GM12801 (cell line): ENCODE data around the gene PPP4R4.

ENCODE experiments used
- TF ChIP-seq, protein P1 (sequence below): IDR thresholded peaks from one replicate; pipeline ENCODE4 v1.5.1; 2011; ENCODE audit warnings: control low read depth; ENCODE audit not compliant: insufficient read length; ENCODE audit errors: extremely low read depth

PPP4R4 gene

DNA sequence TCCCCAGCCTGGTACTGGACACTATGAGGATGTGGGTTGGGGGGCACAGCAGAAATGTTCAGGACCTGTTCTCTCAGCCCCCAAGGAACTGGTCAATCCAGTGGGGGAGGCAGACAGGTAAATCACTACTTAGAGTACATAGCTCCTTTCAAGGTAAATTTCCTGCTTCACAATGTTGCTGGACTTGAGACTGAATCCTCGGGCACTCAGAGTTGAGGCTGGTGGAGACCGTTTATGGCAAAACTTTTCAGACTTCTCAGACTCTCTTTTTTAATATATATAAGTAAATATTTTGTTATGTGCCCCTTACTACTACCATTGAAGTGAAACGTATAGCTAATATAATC is 119.4 kb downstream of the PPP4R4 start:
- TF ChIP-seq, protein P1, sequence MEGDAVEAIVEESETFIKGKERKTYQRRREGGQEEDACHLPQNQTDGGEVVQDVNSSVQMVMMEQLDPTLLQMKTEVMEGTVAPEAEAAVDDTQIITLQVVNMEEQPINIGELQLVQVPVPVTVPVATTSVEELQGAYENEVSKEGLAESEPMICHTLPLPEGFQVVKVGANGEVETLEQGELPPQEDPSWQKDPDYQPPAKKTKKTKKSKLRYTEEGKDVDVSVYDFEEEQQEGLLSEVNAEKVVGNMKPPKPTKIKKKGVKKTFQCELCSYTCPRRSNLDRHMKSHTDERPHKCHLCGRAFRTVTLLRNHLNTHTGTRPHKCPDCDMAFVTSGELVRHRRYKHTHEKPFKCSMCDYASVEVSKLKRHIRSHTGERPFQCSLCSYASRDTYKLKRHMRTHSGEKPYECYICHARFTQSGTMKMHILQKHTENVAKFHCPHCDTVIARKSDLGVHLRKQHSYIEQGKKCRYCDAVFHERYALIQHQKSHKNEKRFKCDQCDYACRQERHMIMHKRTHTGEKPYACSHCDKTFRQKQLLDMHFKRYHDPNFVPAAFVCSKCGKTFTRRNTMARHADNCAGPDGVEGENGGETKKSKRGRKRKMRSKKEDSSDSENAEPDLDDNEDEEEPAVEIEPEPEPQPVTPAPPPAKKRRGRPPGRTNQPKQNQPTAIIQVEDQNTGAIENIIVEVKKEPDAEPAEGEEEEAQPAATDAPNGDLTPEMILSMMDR, result no peak

- TF ChIP-seq, protein P1, result no peak
Observed at GRCh38 chr14:94295360-94296180, 121.4 kb downstream of the PPP4R4 start.

GRCh38 chr14:94298130-94298529 is 124.0 kb downstream of the PPP4R4 start:
- TF ChIP-seq, protein P1, result no peak

GRCh38 chr14:94303111-94303510 is 129.0 kb downstream of the PPP4R4 start:
- TF ChIP-seq, protein P1, result no peak

- TF ChIP-seq, protein P1, result no peak
Observed at GRCh38 chr14:94304243-94304642, 130.1 kb downstream of the PPP4R4 start.

DNA sequence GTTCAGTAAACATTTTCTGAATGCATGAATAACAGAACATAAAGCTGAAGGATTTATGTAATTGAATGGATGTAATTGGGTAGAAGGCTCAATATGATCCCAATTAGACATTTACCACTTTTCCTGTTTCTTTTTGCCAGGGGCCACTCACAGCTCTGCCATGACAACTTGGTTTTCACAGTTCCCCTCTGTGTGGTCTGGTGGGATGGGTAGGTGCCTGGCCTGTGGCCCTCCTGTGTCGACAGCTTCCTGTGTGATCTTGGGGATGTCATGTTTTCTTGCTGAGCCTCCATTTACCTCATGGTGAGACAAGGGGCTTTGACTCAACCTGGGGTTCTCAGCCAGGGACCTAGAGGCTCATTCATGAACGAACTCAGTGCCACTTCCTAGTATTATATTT is 131.5 kb downstream of the PPP4R4 start:
- TF ChIP-seq, protein P1, result no peak

GRCh38 chr14:94306047-94306978 is 132.2 kb downstream of the PPP4R4 start:
- TF ChIP-seq, protein P1, result no peak
